BLaER1 (cell line): ENCODE results near the gene TUBB.
"Not testable (repeated sequence)": the region's sequence is repeated elsewhere in the genome, so short reads cannot be mapped to it uniquely, and the experiment has no call there.

Experiments used
- H3K27ac ChIP-seq: shearing (Covaris generic); formaldehyde crosslinking; 2 replicates; pipeline ENCODE4 v1.8.1; 2022
- H3K27me3 ChIP-seq: shearing (Covaris generic); formaldehyde crosslinking; 2 replicates; pipeline ENCODE4 v1.8.1; 2022
- H3K36me3 ChIP-seq: shearing (Covaris generic); formaldehyde crosslinking; 2 replicates; pipeline ENCODE4 v1.8.1; 2022
- H3K4me1 ChIP-seq: shearing (Covaris generic); formaldehyde crosslinking; 2 replicates; pipeline ENCODE4 v1.8.1; 2022
- H3K4me2 ChIP-seq: shearing (Covaris generic); formaldehyde crosslinking; 2 replicates; pipeline ENCODE4 v1.8.1; 2022
- H3K4me3 ChIP-seq: shearing (Covaris generic); formaldehyde crosslinking; 2 replicates; pipeline ENCODE4 v1.8.1; 2022
- H3K9ac ChIP-seq: shearing (Covaris generic); formaldehyde crosslinking; 2 replicates; pipeline ENCODE4 v1.8.1; 2022
- H3K9me3 ChIP-seq: shearing (Covaris generic); formaldehyde crosslinking; 2 replicates; pipeline ENCODE4 v1.8.1; 2022
- H4K20me1 ChIP-seq: shearing (Covaris generic); formaldehyde crosslinking; 2 replicates; pipeline ENCODE4 v1.8.1; 2022
- Cebpa-rat ChIP-seq: shearing (Covaris generic); IDR thresholded peaks from 2 replicates; pipeline ENCODE4 v1.8.1; 2022

TUBB gene

DNA sequence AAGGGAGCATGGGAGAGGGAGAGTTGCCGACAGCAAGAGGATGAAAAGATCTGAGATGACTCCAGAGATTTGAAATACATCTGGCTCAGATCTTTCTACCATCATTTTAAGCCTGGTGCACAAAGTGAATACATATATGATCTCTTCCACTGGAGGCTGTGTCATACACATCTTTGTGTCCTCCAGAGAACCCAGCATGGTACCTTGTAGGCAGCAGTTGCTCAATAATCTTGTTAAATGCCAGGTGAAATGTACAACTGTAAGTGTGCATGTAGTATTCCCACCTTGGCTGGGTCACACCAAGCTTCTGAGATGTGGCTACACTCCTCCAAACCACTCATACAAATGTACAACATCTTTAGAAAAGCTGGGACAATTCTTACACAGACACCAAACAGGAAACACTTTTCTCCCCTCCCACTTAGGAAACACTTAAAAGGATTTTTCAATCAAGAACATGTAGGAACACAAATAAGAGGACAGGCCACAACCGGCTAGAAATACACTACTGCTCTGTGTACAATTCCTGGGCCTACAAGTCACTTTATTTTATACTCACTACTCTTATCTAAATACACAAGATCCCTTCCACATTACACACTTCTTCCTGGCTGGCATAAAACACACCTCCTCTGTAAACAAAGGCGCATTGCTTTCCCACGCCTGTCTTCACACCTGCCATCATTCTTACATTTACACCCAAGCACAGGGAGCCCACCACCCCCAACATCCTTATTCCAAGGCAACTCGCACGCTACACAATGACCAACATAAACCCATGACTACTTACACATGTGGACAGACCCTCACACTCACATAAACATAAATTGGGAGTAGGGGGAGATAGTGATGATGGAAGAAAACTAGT lies 28.0 kb downstream of the TUBB start:
- no peak overlapping the region for H3K9ac ChIP-seq
- H4K20me1 ChIP-seq, result peaks cover 8% of the 10 kb centered on the region; the same call in 1 of the 2 replicates
- no peak for TF ChIP-seq Cebpa-rat
- H3K27me3 ChIP-seq, result no peaks in the 10 kb centered on the region
- no peaks in the 10 kb centered on the region for H3K36me3 ChIP-seq
- H3K4me2 ChIP-seq, result no peak overlapping the region
- peaks cover 34% of the 10 kb centered on the region for H3K4me1 ChIP-seq
- H3K4me3 ChIP-seq, result no peak overlapping the region
- H3K27ac ChIP-seq, result no peak overlapping the region
- no peaks in the 10 kb centered on the region for H3K9me3 ChIP-seq

DNA sequence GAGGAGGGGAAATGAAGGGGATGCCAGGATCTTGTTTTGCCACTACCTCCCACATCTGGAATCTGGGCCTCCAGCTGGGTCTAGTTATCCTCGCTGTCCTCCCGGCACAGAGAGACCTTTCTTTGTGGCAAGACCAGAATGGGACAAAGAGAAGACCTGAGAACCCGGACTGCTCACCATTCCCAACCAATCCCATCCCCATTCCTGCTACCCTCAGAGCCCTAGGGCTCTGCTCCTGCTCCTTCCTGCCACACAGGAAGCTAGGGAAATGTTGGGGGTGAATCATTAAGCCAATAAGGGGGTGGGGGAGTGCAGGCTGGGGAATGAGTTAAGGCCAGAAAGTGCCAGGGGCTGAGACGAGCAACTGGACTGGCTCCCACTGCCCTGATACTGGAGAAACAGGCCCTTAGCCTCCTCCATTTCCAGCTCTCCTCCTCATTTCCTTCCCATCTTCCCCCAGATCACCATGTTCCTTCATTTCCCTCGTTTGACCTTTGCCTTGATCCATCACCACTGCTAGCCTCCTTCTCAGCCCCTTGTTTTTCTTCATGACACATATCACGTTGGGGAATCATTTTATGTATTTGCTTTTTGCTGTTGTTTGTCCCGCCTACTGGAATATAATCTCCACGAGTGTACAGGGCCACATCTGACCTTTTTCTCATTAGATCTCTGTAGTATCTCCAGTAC lies 28.8 kb downstream of the TUBB start:
- no peaks in the 10 kb centered on the region for H3K9me3 ChIP-seq
- H3K9ac ChIP-seq, result no peak overlapping the region
- H3K27ac ChIP-seq, result no peak overlapping the region
- H3K36me3 ChIP-seq, result no peaks in the 10 kb centered on the region
- H3K4me2 ChIP-seq, result no peak overlapping the region
- H4K20me1 ChIP-seq, result no peaks in the 10 kb centered on the region
- H3K4me1 ChIP-seq, result peaks cover 33% of the 10 kb centered on the region
- no peak for TF ChIP-seq Cebpa-rat
- no peak overlapping the region for H3K4me3 ChIP-seq
- no peaks in the 10 kb centered on the region for H3K27me3 ChIP-seq

DNA sequence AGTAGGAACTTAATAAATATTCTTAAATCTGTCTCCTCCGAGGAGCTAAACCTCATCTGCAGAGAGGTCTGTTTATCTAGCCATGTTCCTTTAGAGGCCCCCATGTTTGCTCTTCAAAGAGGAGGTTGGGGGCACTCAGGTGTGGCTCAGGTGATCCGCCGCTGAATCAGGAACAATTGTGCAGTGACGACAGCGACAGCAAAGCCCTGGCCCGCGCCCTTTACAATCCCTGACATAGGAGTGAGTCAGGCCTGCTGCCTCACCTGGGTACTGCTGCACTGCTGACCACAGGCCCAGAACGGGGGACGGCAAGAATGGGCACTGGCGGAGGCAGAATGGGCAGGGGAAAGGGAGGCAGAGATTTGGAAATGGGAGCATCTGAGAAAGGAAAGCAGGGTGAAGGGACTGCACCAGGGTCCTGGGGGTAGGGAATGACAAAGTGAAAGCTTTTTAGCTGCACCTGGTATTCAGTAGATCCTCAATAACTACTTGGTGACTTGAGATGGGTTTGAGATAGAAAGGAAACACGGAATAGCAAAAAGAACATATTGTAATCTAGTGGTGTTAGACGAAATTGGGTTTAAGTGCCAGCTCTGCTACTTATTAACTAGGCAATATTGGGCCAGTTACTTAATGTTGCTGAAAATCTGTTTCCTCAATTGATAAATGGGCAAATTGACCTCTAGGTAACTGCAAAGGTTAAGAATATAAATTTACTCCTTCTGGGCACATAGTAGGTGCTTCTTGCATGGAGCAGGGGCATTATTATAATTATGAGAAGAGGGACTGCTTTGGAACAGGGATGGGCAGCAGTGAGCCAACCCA lies 29.6 kb downstream of the TUBB start:
- H4K20me1 ChIP-seq, result no peaks in the 10 kb centered on the region
- no peak overlapping the region for H3K4me3 ChIP-seq
- TF ChIP-seq Cebpa-rat, result no peak
- H3K4me1 ChIP-seq, result peaks cover 30% of the 10 kb centered on the region
- H3K36me3 ChIP-seq, result no peaks in the 10 kb centered on the region
- no peaks in the 10 kb centered on the region for H3K27me3 ChIP-seq
- no peak overlapping the region for H3K27ac ChIP-seq
- H3K9me3 ChIP-seq, result no peaks in the 10 kb centered on the region
- no peak overlapping the region for H3K9ac ChIP-seq
- H3K4me2 ChIP-seq, result no peak overlapping the region

DNA sequence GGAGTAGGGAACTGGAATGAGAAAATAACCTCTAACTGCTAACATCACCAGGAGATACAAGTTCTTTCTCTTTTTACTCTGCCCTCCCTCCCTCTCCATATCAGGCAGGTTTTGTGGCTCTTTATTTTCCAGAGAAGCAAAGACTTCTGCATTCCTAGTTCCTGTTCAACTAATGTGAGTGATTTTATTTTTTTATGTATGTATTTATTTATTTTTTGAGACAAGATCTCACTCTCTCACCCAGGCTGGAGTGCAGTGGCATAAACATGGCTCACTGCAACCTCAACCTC lies 30.2 kb downstream of the TUBB start:
- TF ChIP-seq Cebpa-rat, result no peak
- peaks cover 24% of the 10 kb centered on the region for H3K4me1 ChIP-seq
- H4K20me1 ChIP-seq, result no peaks in the 10 kb centered on the region
- H3K9ac ChIP-seq, result no peak overlapping the region
- no peak overlapping the region for H3K4me3 ChIP-seq
- H3K9me3 ChIP-seq, result no peaks in the 10 kb centered on the region
- H3K27ac ChIP-seq, result no peak overlapping the region
- no peak overlapping the region for H3K4me2 ChIP-seq
- no peaks in the 10 kb centered on the region for H3K36me3 ChIP-seq
- H3K27me3 ChIP-seq, result no peaks in the 10 kb centered on the region

DNA sequence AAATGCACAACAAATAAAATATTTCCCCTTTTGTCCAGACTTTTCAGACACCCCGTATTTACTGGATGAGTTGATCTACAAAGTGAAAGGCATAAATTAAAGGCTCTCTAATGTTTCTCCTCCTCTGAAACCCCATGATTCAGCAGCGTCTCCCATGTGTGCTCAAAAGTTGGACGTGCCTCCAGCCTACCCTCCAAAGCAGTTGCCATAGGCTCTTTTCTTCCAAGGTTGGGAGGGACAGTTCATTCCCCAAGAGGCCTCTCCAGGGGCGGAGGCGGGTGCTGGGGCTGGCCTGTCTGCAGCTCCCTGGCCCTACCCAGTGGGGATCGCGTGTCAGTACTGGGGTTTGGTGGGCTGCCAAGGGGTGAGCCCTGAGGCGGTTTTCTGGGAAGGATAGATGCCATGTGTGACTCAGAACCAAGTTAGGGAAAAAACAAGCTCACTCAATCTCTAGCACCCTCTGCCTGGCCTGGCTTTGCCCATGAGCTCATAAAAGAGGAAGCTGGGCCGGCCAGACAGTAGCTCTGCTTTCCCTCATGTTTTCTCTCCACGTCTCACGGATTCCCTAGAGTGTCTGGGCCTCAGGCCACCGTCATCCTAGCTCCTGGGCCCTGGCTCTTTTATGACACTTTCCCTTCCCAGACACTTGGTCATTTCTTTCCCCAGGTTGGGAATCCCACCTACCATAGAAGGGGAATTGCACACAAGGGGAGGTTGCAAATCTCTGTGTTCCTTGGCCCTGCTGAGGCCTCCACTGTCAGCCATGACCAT lies 32.2 kb downstream of the TUBB start:
- Histone ChIP-seq H3K27ac (peak overlapping the region; percentile 45), H3K9me3 (no peaks in the 10 kb centered on the region), H3K36me3 (no peaks in the 10 kb centered on the region), H3K27me3 (no peaks in the 10 kb centered on the region), H3K4me3 (no peak overlapping the region), H3K4me1 (peaks cover 20% of the 10 kb centered on the region), H3K4me2 (peak overlapping the region; percentile 34), H3K9ac (no peak overlapping the region), H4K20me1 (no peaks in the 10 kb centered on the region)
- no peak for TF ChIP-seq Cebpa-rat

DNA sequence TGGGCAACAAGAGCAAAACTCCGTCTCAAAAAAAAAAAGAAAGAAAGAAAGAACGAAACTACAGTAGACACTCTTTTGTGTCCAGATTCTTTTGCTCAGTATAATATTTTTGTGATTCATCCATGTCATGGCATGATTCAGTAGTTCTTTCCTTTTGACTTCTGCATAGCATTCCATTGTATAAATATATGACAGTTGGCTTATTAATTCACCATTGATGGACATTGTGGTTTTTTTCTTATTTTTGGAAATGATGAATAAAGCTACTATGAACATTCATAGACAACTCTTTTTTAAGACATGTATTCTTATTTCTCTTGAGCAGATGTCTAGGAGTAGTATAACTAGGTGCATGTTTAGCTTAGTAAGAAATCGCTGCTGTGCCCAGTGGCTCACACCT lies 34.5 kb downstream of the TUBB start:
- TF ChIP-seq Cebpa-rat, result no peak
- Histone ChIP-seq H3K9ac (no peak overlapping the region), H4K20me1 (no peaks in the 10 kb centered on the region), H3K36me3 (no peaks in the 10 kb centered on the region), H3K9me3 (peaks cover 2% of the 10 kb centered on the region), H3K27me3 (no peaks in the 10 kb centered on the region), H3K4me1 (peaks cover 29% of the 10 kb centered on the region), H3K4me2 (no peak overlapping the region), H3K27ac (no peak overlapping the region), H3K4me3 (no peak overlapping the region)

DNA sequence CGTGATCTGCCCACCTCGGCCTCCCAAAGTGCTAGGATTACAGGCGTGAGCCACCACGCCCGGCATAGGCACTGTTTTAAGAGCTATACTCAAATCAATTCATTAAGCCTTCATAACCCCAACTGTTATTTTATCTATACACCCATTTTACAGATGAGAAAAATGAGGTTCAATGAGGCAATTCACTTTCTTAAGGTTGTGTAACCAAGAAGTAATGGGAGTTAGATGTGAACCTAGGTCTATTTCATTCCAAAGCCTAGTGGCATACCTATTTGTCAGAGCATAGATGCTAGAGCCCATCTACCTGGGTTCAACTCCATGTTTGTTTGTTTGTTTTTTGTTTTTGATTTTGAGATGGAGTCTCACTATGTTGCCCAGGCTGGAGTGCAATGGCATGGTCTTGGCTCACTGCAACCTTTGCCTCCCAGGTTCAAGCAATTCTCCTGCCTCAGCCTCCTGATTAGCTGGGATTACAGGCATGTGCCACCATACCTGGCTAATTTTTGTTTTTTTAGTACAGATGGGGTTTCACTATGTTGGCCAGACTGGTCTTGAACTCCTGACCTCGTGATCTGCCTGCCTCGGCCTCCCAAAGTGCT lies 36.4 kb downstream of the TUBB start:
- not testable (repeated sequence) for H3K27ac ChIP-seq, H3K36me3 ChIP-seq, H3K4me3 ChIP-seq, H3K9ac ChIP-seq, H4K20me1 ChIP-seq, H3K9me3 ChIP-seq, H3K27me3 ChIP-seq, H3K4me2 ChIP-seq
- peaks cover 32% of the 10 kb centered on the region for H3K4me1 ChIP-seq

DNA sequence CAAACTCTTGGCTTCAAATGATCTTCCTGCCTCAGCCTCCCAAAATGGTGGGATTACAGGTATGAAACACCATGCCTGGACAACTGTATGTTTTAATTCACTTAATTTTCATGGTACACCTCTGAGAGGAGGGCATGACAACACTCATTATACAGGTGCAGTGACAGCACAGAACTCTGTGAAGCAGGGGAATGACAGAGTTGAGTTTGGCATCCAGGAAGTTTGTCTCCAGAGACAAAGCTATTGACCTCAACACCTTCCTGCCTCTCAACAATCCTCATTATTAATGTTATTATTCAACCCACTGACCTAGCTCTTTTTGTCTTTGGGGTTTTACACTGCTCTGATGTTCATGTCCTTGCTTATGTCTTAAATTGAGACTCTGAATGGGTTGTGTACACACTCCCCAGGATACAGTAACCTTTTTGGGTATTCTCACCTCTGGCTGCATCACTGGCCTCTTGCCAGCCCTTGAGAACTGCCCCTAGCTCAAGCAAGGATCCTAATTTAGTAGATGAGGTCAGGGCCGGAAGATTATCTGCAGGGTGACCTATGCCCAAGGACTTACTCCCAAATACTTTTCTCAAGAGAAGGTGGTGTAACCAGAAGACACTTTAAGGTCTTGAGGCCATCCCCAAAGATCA lies 37.2 kb downstream of the TUBB start:
- H3K9me3 ChIP-seq, result peaks cover 9% of the 10 kb centered on the region
- no peak overlapping the region for H3K4me3 ChIP-seq
- H4K20me1 ChIP-seq, result no peaks in the 10 kb centered on the region
- no peak overlapping the region for H3K9ac ChIP-seq
- no peak overlapping the region for H3K27ac ChIP-seq
- no peak overlapping the region for H3K4me2 ChIP-seq
- H3K27me3 ChIP-seq, result no peaks in the 10 kb centered on the region
- peaks cover 27% of the 10 kb centered on the region for H3K4me1 ChIP-seq
- no peak for TF ChIP-seq Cebpa-rat
- H3K36me3 ChIP-seq, result no peaks in the 10 kb centered on the region
